GM21381 (cell line): ENCODE results near the gene FYN.

Experiments
- ATAC-seq: cut with Tn5 transposase; IDR thresholded peaks from one replicate; pipeline ENCODE4 v1.9.1; 2021; ENCODE audit warnings: mild to moderate bottlenecking, moderate library complexity; ENCODE audit not compliant: unreplicated experiment

FYN gene

GRCh38 chr6:111773501-111774345 is 99.5 kb downstream of the FYN start:
- ATAC-seq, result no peak

GRCh38 chr6:111772381-111772780 is 100.9 kb downstream of the FYN start:
- no peak for ATAC-seq

GRCh38 chr6:111771629-111772028 is 101.6 kb downstream of the FYN start:
- ATAC-seq, result no peak

GRCh38 chr6:111771094-111771432 is 102.2 kb downstream of the FYN start:
- no peak for ATAC-seq

- no peak for ATAC-seq
Observed at GRCh38 chr6:111770263-111771093, 102.8 kb downstream of the FYN start.

GRCh38 chr6:111769365-111770152 is 103.7 kb downstream of the FYN start:
- no peak for ATAC-seq

- ATAC-seq, result no peak
Observed at GRCh38 chr6:111768431-111768770, 104.9 kb downstream of the FYN start.

- no peak for ATAC-seq
Observed at GRCh38 chr6:111767752-111768430, 105.4 kb downstream of the FYN start.

GRCh38 chr6:111766201-111766857 is 106.9 kb downstream of the FYN start:
- ATAC-seq, result no peak

- ATAC-seq, result no peak
Observed at GRCh38 chr6:111765763-111766162, 107.5 kb downstream of the FYN start.

- ATAC-seq, result peak; percentile 74
Observed at GRCh38 chr6:111764238-111765175, 108.7 kb downstream of the FYN start.

GRCh38 chr6:111763381-111763780 is 109.9 kb downstream of the FYN start:
- ATAC-seq, result no peak

GRCh38 chr6:111761783-111762312 is 111.4 kb downstream of the FYN start:
- ATAC-seq, result peak; percentile 44

- no peak for ATAC-seq
Observed at GRCh38 chr6:111761212-111761611, 112.0 kb downstream of the FYN start.

GRCh38 chr6:111759836-111760785 is 113.1 kb downstream of the FYN start:
- ATAC-seq, result no peak

- no peak for ATAC-seq
Observed at GRCh38 chr6:111759331-111759835, 113.9 kb downstream of the FYN start.

- no peak for ATAC-seq
Observed at GRCh38 chr6:111758608-111759329, 114.5 kb downstream of the FYN start.
